Naive thymus-derived CD4-positive, alpha-beta T cell (primary cell): Measurements from ENCODE around the gene AXL. TPM values are rescaled to one million over a fixed set of nuclear protein-coding genes. Genes with fewer than 3 reads are reported as not detected.
A peak's percentile ranks its signal among the peaks of the same experiment; 100 is the strongest.

Experiments
- ATAC-seq: fragments of 150-1000 bp; cut with Tn5 transposase; 2 replicates; pipeline ENCODE4 v1.10.0; 2021; ENCODE audit warnings: mild to moderate bottlenecking, moderate library complexity
- CTCF ChIA-PET: fragments of 350-600 bp; sonication (Branson Sonifier 250); formaldehyde crosslinking; loops from one replicate; lab custom pipeline; 2021; ENCODE audit warnings: antibody characterized with exemption; lab: Charles Lee
- POLR2A ChIA-PET: fragments of 350-600 bp; sonication (Branson Sonifier 250); formaldehyde crosslinking; loops from one replicate; lab custom pipeline; 2021; ENCODE audit warnings: antibody characterized with exemption, inconsistent platforms; lab: Charles Lee
- DNase-seq, 9 donors: peaks; one replicate each; pipeline versions ENCODE4 v3.0.0 to v3.0.0-alpha.2; 2020 to 2022; ENCODE audit warnings: mixed read lengths in 1 of 9
- H3K27ac ChIP-seq: one replicate; pipeline ENCODE4 v1.7.0; 2013; ENCODE audit warnings: mild to moderate bottlenecking, low read depth, low read length, moderate library complexity
- H3K27me3 ChIP-seq, 2 donors: one replicate each; pipeline ENCODE4 v1.7.0; 2013; ENCODE audit warnings: low read length in 2 of 2, mild to moderate bottlenecking in 2 of 2, moderate library complexity in 2 of 2; ENCODE audit not compliant: control insufficient read depth in 2 of 2, insufficient read depth in 2 of 2
- H3K36me3 ChIP-seq, 3 experiments: 1 replicate in 2 of 3; 2 replicates in 1 of 3; pipeline ENCODE4 v1.7.0; 2013; ENCODE audit warnings: low read length in 3 of 3, mild to moderate bottlenecking in 3 of 3, moderate library complexity in 1 of 3; ENCODE audit not compliant: insufficient read depth in 3 of 3, control insufficient read depth in 2 of 3
- H3K4me1 ChIP-seq, 2 donors: one replicate each; pipeline ENCODE4 v1.7.0; 2013; ENCODE audit warnings: low read length in 2 of 2, mild to moderate bottlenecking in 2 of 2, moderate library complexity in 1 of 2; ENCODE audit not compliant: control insufficient read depth in 2 of 2, insufficient read depth in 2 of 2
- H3K4me3 ChIP-seq: 2 replicates; pipeline ENCODE4 v1.7.0; 2013; ENCODE audit warnings: mild to moderate bottlenecking, low read length
- H3K9me3 ChIP-seq, 3 experiments: 1 replicate in 2 of 3; 2 replicates in 1 of 3; pipeline ENCODE4 v1.7.0; 2013; ENCODE audit warnings: low read length in 3 of 3; ENCODE audit not compliant: control insufficient read depth in 2 of 3
- H3K27ac Mint-ChIP-seq, 9 donors: one replicate each; pipeline ENCODE4 v1.8.0; 2020 to 2022; ENCODE audit warnings: mixed read lengths in 9 of 9, mild to moderate bottlenecking in 8 of 9, moderate library complexity in 5 of 9, inconsistent platforms in 2 of 9
- H3K27me3 Mint-ChIP-seq, 5 donors: one replicate each; pipeline ENCODE4 v1.8.0; 2021 to 2022; ENCODE audit warnings: mixed read lengths in 5 of 5, mild to moderate bottlenecking in 1 of 5
- H3K36me3 Mint-ChIP-seq, 5 donors: one replicate each; pipeline ENCODE4 v1.8.0; 2020 to 2022; ENCODE audit warnings: mixed read lengths in 5 of 5, mild to moderate bottlenecking in 3 of 5, inconsistent platforms in 1 of 5
- H3K4me1 Mint-ChIP-seq, 7 donors: one replicate each; pipeline ENCODE4 v1.8.0; 2020 to 2022; ENCODE audit warnings: mixed read lengths in 7 of 7, mild to moderate bottlenecking in 3 of 7, inconsistent platforms in 1 of 7
- H3K4me3 Mint-ChIP-seq, 10 donors: one replicate each; pipeline ENCODE4 v1.8.0; 2020 to 2022; ENCODE audit warnings: mild to moderate bottlenecking in 10 of 10, mixed read lengths in 10 of 10, moderate library complexity in 6 of 10, inconsistent platforms in 2 of 10
- H3K9me3 Mint-ChIP-seq, 11 donors: one replicate each; pipeline ENCODE4 v1.8.0; 2020 to 2022; ENCODE audit warnings: mixed read lengths in 11 of 11, mild to moderate bottlenecking in 4 of 11, inconsistent platforms in 1 of 11, moderate library complexity in 1 of 11
- intact Hi-C, 2 donors: fragments of 100-400 bp; cut with micrococcal nuclease; formaldehyde crosslinking; loops; one replicate each; pipeline ENCODE4 v1.15.1; 2023
- polyA plus RNA-seq, 2 donors: library from polyadenylated mRNA; unstranded; fragments of 300-500 nt; fragmentation: Illumina TruSeq; gene quantifications; one replicate each; pipeline ENCODE4 v1.2.3, GENCODE V29; 2021
- total RNA-seq, 6 experiments: library from RNA in 5 of 6; stranded (reverse) in 5 of 6; gene quantifications; 1 replicate in 5 of 6; 2 replicates in 1 of 6; pipeline ENCODE4 v1.2.3 and lab custom pipeline; 2021 to 2026

The AXL gene
- total and polyA plus RNA-seq, 7 experiments from 2014 or later = 0.12 to 0.54 (median 0.24) TPM; not detected in 1

- peak overlapping the region; percentile 94 to 99 (median 98) for H3K27ac Mint-ChIP-seq
- Histone ChIP-seq H3K4me3 (peak overlapping the region; percentile 72), H3K4me1 (peaks cover 67 to 75% of the 10 kb centered on the region in 2 donors), H3K27me3 (no peaks in the 10 kb centered on the region), H3K36me3 (peaks cover 12 to 44% (median 17%) of the 10 kb centered on the region in 3 experiments), H3K27ac (peak overlapping the region; percentile 87), H3K9me3 (no peaks in the 10 kb centered on the region)
- peak; percentile 84 for ATAC-seq
- ChIA-PET POLR2A (interaction anchor here (0.6 to 15.1 kb wide), 23 partner anchors 9 to 338 kb away, joined by 3 to 339 read pairs (median 4); partner anchors contain the start of genes B9D2, HNRNPUL1 and TGFB1), CTCF (interaction anchor here (0.6 to 7.2 kb wide), 19 partner anchors 11 to 704 kb away, joined by 3 to 78 read pairs (median 4); partner anchors contain the start of genes B9D2 and HNRNPUL1)
- H3K4me3 Mint-ChIP-seq = peak overlapping the region; percentile 93 to 100 (median 96)
- peaks cover 9 to 49% (median 19%) of the 10 kb centered on the region in 5 donors for H3K36me3 Mint-ChIP-seq
- peak; percentile 85 to 95 (median 90) for DNase-seq
- intact Hi-C loops = loop anchor here (1.0 to 5.0 kb wide), 17 partner anchors 18 to 645 kb away; partner anchors contain the start of genes COQ8B (in 1 of the 2) and ITPKC (in 1 of the 2)
- peaks cover 0 to 3% (median 0%) of the 10 kb centered on the region in 5 donors for H3K27me3 Mint-ChIP-seq
- H3K9me3 Mint-ChIP-seq = peaks cover 0 to 13% (median 0%) of the 10 kb centered on the region in 11 donors
- peaks cover 54 to 97% (median 82%) of the 10 kb centered on the region in 7 donors for H3K4me1 Mint-ChIP-seq
Measured at GRCh38 chr19:41308450-41309179, 89.6 kb downstream of the AXL start.

- ATAC-seq (no peak), DNase-seq (peak in 4 of 9 donors; percentile 22 to 24 (median 23))
- H3K4me1 ChIP-seq = peaks cover 59 to 67% of the 10 kb centered on the region in 2 donors
- Mint-ChIP-seq H3K9me3 (peaks cover 0 to 10% (median 0%) of the 10 kb centered on the region in 11 donors), H3K36me3 (peaks cover 6 to 43% (median 15%) of the 10 kb centered on the region in 5 donors), H3K27ac (peak overlapping the region; percentile 94 to 99 (median 98)), H3K27me3 (peaks cover 0 to 3% (median 0%) of the 10 kb centered on the region in 5 donors), H3K4me1 (peaks cover 57 to 96% (median 77%) of the 10 kb centered on the region in 7 donors), H3K4me3 (peak overlapping the region; percentile 93 to 100 (median 96))
- no peaks in the 10 kb centered on the region for H3K27me3 ChIP-seq
- ChIA-PET CTCF (interaction anchor here (0.6 to 7.2 kb wide), 17 partner anchors 12 to 705 kb away, joined by 3 to 78 read pairs (median 4); partner anchors contain the start of genes B9D2 and HNRNPUL1), POLR2A (interaction anchor here (0.6 to 15.1 kb wide), 25 partner anchors 8 to 338 kb away, joined by 3 to 339 read pairs (median 4); partner anchors contain the start of genes B9D2, HNRNPUL1 and TGFB1)
- no peaks in the 10 kb centered on the region for H3K9me3 ChIP-seq
- H3K4me3 ChIP-seq = peak overlapping the region; percentile 72
- intact Hi-C loops = loop anchor here (1.0 to 10.0 kb wide), 13 partner anchors 17 to 592 kb away; partner anchors contain the start of genes BCKDHA (in 2 of the 2), DMAC2 (in 2 of the 2), EXOSC5 (in 2 of the 2) and COQ8B (in 1 of the 2)
- H3K27ac ChIP-seq = peak overlapping the region; percentile 87
- peaks cover 10 to 40% (median 12%) of the 10 kb centered on the region in 3 experiments for H3K36me3 ChIP-seq
Measured at GRCh38 chr19:41309180-41310032, 90.4 kb downstream of the AXL start.

DNA sequence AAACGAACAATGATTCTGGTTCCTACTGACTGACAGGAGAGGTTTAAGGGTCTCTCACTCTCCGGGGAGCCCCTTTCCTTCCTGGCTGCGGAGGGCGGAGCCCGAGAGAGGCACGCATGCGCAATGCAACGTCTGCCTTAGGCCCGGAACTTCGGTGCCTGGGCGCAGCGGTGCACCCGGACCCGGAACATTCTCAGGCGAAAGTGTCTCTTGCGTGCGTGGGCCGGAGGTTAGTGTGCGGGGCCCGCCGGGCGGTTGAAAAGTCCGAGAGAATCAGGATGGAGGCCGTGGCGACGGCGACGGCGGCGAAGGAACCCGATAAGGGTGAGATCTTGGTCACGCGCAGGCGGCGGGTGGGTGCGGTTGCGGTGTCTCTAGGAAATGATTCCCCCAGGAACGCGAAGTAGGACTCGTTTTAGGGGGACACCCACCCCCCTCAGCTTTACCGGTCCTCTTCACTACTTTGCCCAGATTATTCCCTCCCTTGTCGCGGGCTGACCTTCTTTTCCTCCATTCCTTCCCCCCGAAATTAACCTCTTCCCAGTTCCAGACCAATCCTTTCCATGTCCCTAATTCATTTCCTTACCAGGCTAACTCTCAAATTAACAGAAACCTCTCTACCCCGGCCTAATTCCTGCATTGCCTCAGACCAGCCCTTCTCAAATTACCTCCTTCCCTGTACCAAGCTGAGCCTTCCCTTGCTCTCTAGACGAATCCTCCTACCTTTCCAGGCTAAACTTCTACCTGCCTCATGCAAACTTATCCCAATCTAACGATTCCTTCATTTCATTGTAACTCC, 91.2 kb downstream of the AXL start, which contains the start of gene CCDC97:
Gene CCDC97 (plus strand): TSS at position 140 of the 799 bp plus-strand sequence. CDS start 139 bp downstream, at position 279.
- peaks cover 0 to 3% (median 0%) of the 10 kb centered on the region in 5 donors for H3K27me3 Mint-ChIP-seq
- Histone ChIP-seq H3K4me1 (peaks cover 51 to 59% of the 10 kb centered on the region in 2 donors), H3K27me3 (no peaks in the 10 kb centered on the region), H3K9me3 (no peaks in the 10 kb centered on the region), H3K27ac (peak within 1 kb of the TSS; percentile 87), H3K36me3 (peaks cover 3 to 32% (median 5%) of the 10 kb centered on the region in 3 experiments), H3K4me3 (peak within 1 kb of the TSS; percentile 72)
- H3K27ac Mint-ChIP-seq = peak within 1 kb of the TSS; percentile 94 to 99 (median 98)
- POLR2A ChIA-PET = interaction anchor here (0.6 to 15.1 kb wide), 12 partner anchors 8 to 140 kb away, joined by 3 to 339 read pairs (median 5); partner anchors contain the start of genes B9D2, HNRNPUL1 and TGFB1
- DNase-seq = peak; percentile 85 to 94 (median 91)
- intact Hi-C loops = loop anchor here (1.0 to 10.0 kb wide), 5 partner anchors 17 to 222 kb away; partner anchors contain the start of genes BCKDHA (in 2 of the 2), DMAC2 (in 2 of the 2) and EXOSC5 (in 2 of the 2)
- H3K4me3 Mint-ChIP-seq = peak within 1 kb of the TSS; percentile 93 to 100 (median 96)
- peaks cover 52 to 89% (median 68%) of the 10 kb centered on the region in 7 donors for H3K4me1 Mint-ChIP-seq
- peaks cover 0 to 10% (median 0%) of the 10 kb centered on the region in 11 donors for H3K9me3 Mint-ChIP-seq
- ATAC-seq = peak; percentile 72
- CTCF ChIA-PET = interaction anchor here (0.6 to 7.2 kb wide), 3 partner anchors 34 to 517 kb away, joined by 4 to 78 read pairs (median 9); no protein-coding TSS in a partner anchor
- H3K36me3 Mint-ChIP-seq = peaks cover 5 to 35% (median 11%) of the 10 kb centered on the region in 5 donors

DNA sequence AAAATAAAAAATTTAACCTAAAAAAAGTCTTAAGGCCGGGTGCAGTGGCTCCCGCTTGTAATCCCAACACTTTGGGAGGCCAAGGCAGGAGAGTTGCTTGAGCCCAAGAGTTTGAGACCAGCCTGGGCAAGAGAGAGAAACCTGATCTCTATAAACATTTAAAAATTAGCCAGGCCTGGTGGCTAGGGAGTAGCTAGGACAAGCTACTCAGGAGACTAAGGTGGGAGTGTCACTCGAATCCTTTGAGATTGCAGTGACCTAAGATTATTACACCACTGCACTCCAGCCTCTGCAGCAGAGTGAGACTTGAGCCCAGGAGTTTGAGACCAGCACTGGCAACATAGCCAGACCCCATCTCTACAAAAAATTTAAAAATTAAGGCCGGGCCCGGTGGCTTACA, 92.0 kb downstream of the AXL start:
- ATAC-seq = no peak
- Mint-ChIP-seq H3K4me1 (peaks cover 48 to 83% (median 64%) of the 10 kb centered on the region in 7 donors), H3K36me3 (peaks cover 5 to 33% (median 13%) of the 10 kb centered on the region in 5 donors), H3K27me3 (peaks cover 0 to 3% (median 0%) of the 10 kb centered on the region in 5 donors), H3K9me3 (peaks cover 0 to 10% (median 0%) of the 10 kb centered on the region in 11 donors), H3K4me3 (peak overlapping the region; percentile 93 to 100 (median 96)), H3K27ac (peak overlapping the region in 6 of 9 donors; percentile 80 to 99 (median 98))
- peaks cover 0 to 31% (median 5%) of the 10 kb centered on the region in 3 experiments for H3K36me3 ChIP-seq
- H3K4me1 ChIP-seq = peaks cover 42 to 51% of the 10 kb centered on the region in 2 donors
- ChIA-PET POLR2A (interaction anchor here (0.6 to 15.1 kb wide), 6 partner anchors 9 to 48 kb away, joined by 3 to 339 read pairs (median 6); partner anchors contain the start of genes HNRNPUL1 and TGFB1), CTCF (no interaction called here)
- no peaks in the 10 kb centered on the region for H3K27me3 ChIP-seq
- H3K9me3 ChIP-seq = no peaks in the 10 kb centered on the region
- H3K4me3 ChIP-seq = peak overlapping the region; percentile 72
- intact Hi-C loops = loop anchor here (5.0 to 10.0 kb wide), 2 partner anchors 124 to 221 kb away; partner anchors contain the start of gene DMAC2 (in 1 of the 2)
- peak in 1 of 9 donors; percentile 8 for DNase-seq
- peak overlapping the region; percentile 87 for H3K27ac ChIP-seq
